ENCODE results near the gene SLC66A2. TPM values are rescaled to one million over a fixed set of nuclear protein-coding genes. Genes with fewer than 3 reads are reported as not detected.

The SLC66A2 gene
- total RNA-seq, 1 donor from 2014 or later, result 46.5 TPM

GRCh38 chr18:79856119-79857007 is 95.1 kb downstream of the SLC66A2 start:
- no peaks in the 10 kb centered on the region for H3K9me3 Mint-ChIP-seq
- no peaks in the 10 kb centered on the region for H3K36me3 Mint-ChIP-seq (ENCODE audit: low read depth)
- peaks cover 2% of the 10 kb centered on the region for H3K27me3 Mint-ChIP-seq
- H3K27ac Mint-ChIP-seq, result no peak overlapping the region
- intact Hi-C loops (cut with micrococcal nuclease), result no loop called here
- H3K4me3 Mint-ChIP-seq, result no peak overlapping the region
- no peaks in the 10 kb centered on the region for H3K4me1 Mint-ChIP-seq
- no peak for DNase-seq

GRCh38 chr18:79855147-79855933 is 96.1 kb downstream of the SLC66A2 start:
- intact Hi-C loops (cut with micrococcal nuclease), result no loop called here
- no peaks in the 10 kb centered on the region for H3K4me1 Mint-ChIP-seq
- H3K36me3 Mint-ChIP-seq (ENCODE audit: low read depth), result no peaks in the 10 kb centered on the region
- H3K27ac Mint-ChIP-seq, result no peak overlapping the region
- H3K4me3 Mint-ChIP-seq, result no peak overlapping the region
- H3K9me3 Mint-ChIP-seq, result no peaks in the 10 kb centered on the region
- no peaks in the 10 kb centered on the region for H3K27me3 Mint-ChIP-seq
- no peak for DNase-seq

- intact Hi-C loops (cut with micrococcal nuclease), result no loop called here
- Mint-ChIP-seq H3K4me3 (no peak overlapping the region), H3K27ac (no peak overlapping the region), H3K36me3 (ENCODE audit: low read depth) (no peaks in the 10 kb centered on the region), H3K9me3 (no peaks in the 10 kb centered on the region), H3K4me1 (no peaks in the 10 kb centered on the region), H3K27me3 (no peaks in the 10 kb centered on the region)
- no peak for DNase-seq
These were observed 97.5 kb downstream of the SLC66A2 start for GRCh38 chr18:79853993-79854364.

- intact Hi-C loops (cut with micrococcal nuclease), result no loop called here
- Mint-ChIP-seq H3K27ac (no peak overlapping the region), H3K36me3 (ENCODE audit: low read depth) (no peaks in the 10 kb centered on the region), H3K9me3 (no peaks in the 10 kb centered on the region), H3K4me1 (no peaks in the 10 kb centered on the region), H3K4me3 (no peak overlapping the region), H3K27me3 (no peaks in the 10 kb centered on the region)
- no peak for DNase-seq
These were observed 98.0 kb downstream of the SLC66A2 start for GRCh38 chr18:79853303-79853992.

GRCh38 chr18:79852561-79853302 is 98.7 kb downstream of the SLC66A2 start:
- intact Hi-C loops (cut with micrococcal nuclease), result no loop called here
- Mint-ChIP-seq H3K9me3 (no peaks in the 10 kb centered on the region), H3K36me3 (ENCODE audit: low read depth) (no peaks in the 10 kb centered on the region), H3K27ac (no peak overlapping the region), H3K4me3 (no peak overlapping the region), H3K4me1 (no peaks in the 10 kb centered on the region), H3K27me3 (no peaks in the 10 kb centered on the region)
- DNase-seq, result no peak

Other genes starting within 250 kb of the SLC66A2 start
- not detected in 2 replicates for gene KCNG2, start 153.7 kb downstream of the SLC66A2 start, total RNA-seq
- gene HSBP1L1, start 13.0 kb upstream of the SLC66A2 start, total RNA-seq, result 6.8 and 8.1 TPM in 2 replicates
- 198 and 210 TPM in 2 replicates for gene TXNL4A, start 36.9 kb upstream of the SLC66A2 start, total RNA-seq
- gene RBFA, start 82.8 kb upstream of the SLC66A2 start, total RNA-seq, result 46.0 and 49.9 TPM in 2 replicates
- 29.3 and 29.8 TPM in 2 replicates for gene ADNP2, start 157.6 kb upstream of the SLC66A2 start, total RNA-seq

Data from activated CD4-positive, alpha-beta T cell treated with anti-CD3 and anti-CD28 coated beads, Interleukin-2, amount 10 ng/mL, durations not matched to agents 24 days and 14 days (primary cell).